MM.1S (cell line): ENCODE data around the gene SLC47A1.

ENCODE experiments used
- DNase-seq: peaks from one replicate; pipeline ENCODE4 v3.0.0-alpha.2; 2015
- H2AFZ ChIP-seq: fragments of 300-600 bp; sonication (generic); 2 replicates; pipeline ENCODE4 v1.6.0; 2016; ENCODE audit warnings: antibody characterized with exemption, low read length
- H3F3A ChIP-seq: fragments of 300-600 bp; sonication (generic); 2 replicates; pipeline ENCODE4 v1.6.1; 2016; ENCODE audit warnings: mild to moderate bottlenecking, antibody characterized with exemption, low read length, moderate library complexity, mixed read lengths; ENCODE audit not compliant: insufficient read depth
- H3K27ac ChIP-seq: fragments of 300-600 bp; sonication (generic); 2 replicates; pipeline ENCODE4 v1.5.1; 2016; ENCODE audit warnings: mild to moderate bottlenecking, low read length
- H3K27me3 ChIP-seq: fragments of 300-600 bp; sonication (generic); replicated peaks from 2 replicates; pipeline ENCODE4 v1.6.0; 2016; ENCODE audit warnings: low read length; ENCODE audit not compliant: insufficient read depth
- H3K36me3 ChIP-seq: fragments of 300-600 bp; sonication (generic); replicated peaks from 2 replicates; pipeline ENCODE4 v1.6.1; 2016; ENCODE audit warnings: mild to moderate bottlenecking, low read length, mixed read lengths; ENCODE audit not compliant: insufficient read depth
- H3K4me1 ChIP-seq: fragments of 300-600 bp; sonication (generic); 2 replicates; pipeline ENCODE4 v1.6.1; 2016; ENCODE audit warnings: low read length, mixed read lengths
- H3K4me2 ChIP-seq: fragments of 300-600 bp; sonication (generic); 2 replicates; pipeline ENCODE4 v1.6.0; 2016; ENCODE audit warnings: low read depth, low read length
- H3K4me3 ChIP-seq: fragments of 300-600 bp; sonication (generic); 2 replicates; pipeline ENCODE4 v1.5.1; 2016; ENCODE audit warnings: low read length, mixed read lengths
- H3K79me2 ChIP-seq: fragments of 300-600 bp; sonication (generic); 2 replicates; pipeline ENCODE4 v1.6.1; 2016; ENCODE audit warnings: mixed run types, low read length, mixed read lengths
- H3K9ac ChIP-seq: fragments of 300-600 bp; sonication (generic); 2 replicates; pipeline ENCODE4 v1.6.1; 2016; ENCODE audit warnings: low read length, mixed read lengths
- H3K9me2 ChIP-seq: fragments of 300-600 bp; sonication (generic); replicated peaks from 2 replicates; pipeline ENCODE4 v1.6.1; 2016; ENCODE audit warnings: mild to moderate bottlenecking, low read length, mixed read lengths; ENCODE audit not compliant: insufficient read depth
- H3K9me3 ChIP-seq: fragments of 300-600 bp; sonication (generic); replicated peaks from 2 replicates; pipeline ENCODE4 v1.6.1; 2016; ENCODE audit warnings: mild to moderate bottlenecking, low read length, mixed read lengths; ENCODE audit not compliant: insufficient read depth
- H4K20me1 ChIP-seq: fragments of 300-600 bp; sonication (generic); 2 replicates; pipeline ENCODE4 v1.6.1; 2016; ENCODE audit warnings: mild to moderate bottlenecking, low read length, moderate library complexity, mixed read lengths; ENCODE audit not compliant: insufficient read depth
- EZH2 ChIP-seq: fragments of 300-600 bp; sonication (generic); optimal IDR thresholded peaks from 2 replicates; pipeline ENCODE3; 2017; ENCODE audit warnings: low read depth, mild to moderate bottlenecking, antibody characterized with exemption, low read length, mixed read lengths
- EZH2phosphoT487 ChIP-seq: fragments of 300-600 bp; sonication (generic); IDR thresholded peaks from 2 replicates; pipeline ENCODE4 v1.6.1; 2018; ENCODE audit warnings: antibody characterized with exemption, low read length
- TF ChIP-seq, protein P1 (sequence below): fragments of 300-600 bp; sonication (generic); IDR thresholded peaks from 2 replicates; pipeline ENCODE4 v1.5.1; 2016; ENCODE audit warnings: antibody characterized with exemption, low read length, mixed read lengths

SLC47A1 gene

GRCh38 chr17:19551165-19551564 lies 17.5 kb downstream of the SLC47A1 start:
- no peaks in the 10 kb centered on the region for H4K20me1 ChIP-seq
- H3K36me3 ChIP-seq: no peaks in the 10 kb centered on the region
- H3K9me2 ChIP-seq: no peaks in the 10 kb centered on the region
- H3K9ac ChIP-seq: no peak overlapping the region
- H2AFZ ChIP-seq: no peak overlapping the region
- H3K27ac ChIP-seq: no peak overlapping the region
- TF ChIP-seq EZH2phosphoT487 (no peak), EZH2 (no peak)
- TF ChIP-seq, protein P1, sequence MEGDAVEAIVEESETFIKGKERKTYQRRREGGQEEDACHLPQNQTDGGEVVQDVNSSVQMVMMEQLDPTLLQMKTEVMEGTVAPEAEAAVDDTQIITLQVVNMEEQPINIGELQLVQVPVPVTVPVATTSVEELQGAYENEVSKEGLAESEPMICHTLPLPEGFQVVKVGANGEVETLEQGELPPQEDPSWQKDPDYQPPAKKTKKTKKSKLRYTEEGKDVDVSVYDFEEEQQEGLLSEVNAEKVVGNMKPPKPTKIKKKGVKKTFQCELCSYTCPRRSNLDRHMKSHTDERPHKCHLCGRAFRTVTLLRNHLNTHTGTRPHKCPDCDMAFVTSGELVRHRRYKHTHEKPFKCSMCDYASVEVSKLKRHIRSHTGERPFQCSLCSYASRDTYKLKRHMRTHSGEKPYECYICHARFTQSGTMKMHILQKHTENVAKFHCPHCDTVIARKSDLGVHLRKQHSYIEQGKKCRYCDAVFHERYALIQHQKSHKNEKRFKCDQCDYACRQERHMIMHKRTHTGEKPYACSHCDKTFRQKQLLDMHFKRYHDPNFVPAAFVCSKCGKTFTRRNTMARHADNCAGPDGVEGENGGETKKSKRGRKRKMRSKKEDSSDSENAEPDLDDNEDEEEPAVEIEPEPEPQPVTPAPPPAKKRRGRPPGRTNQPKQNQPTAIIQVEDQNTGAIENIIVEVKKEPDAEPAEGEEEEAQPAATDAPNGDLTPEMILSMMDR: no peak
- no peaks in the 10 kb centered on the region for H3K79me2 ChIP-seq
- H3K4me2 ChIP-seq: no peak overlapping the region
- H3K27me3 ChIP-seq: no peaks in the 10 kb centered on the region
- DNase-seq: no peak
- no peak overlapping the region for H3K4me3 ChIP-seq
- no peaks in the 10 kb centered on the region for H3K9me3 ChIP-seq
- H3F3A ChIP-seq: no peaks in the 10 kb centered on the region
- H3K4me1 ChIP-seq: no peaks in the 10 kb centered on the region

- no peaks in the 10 kb centered on the region for H3K36me3 ChIP-seq
- no peak overlapping the region for H3K9ac ChIP-seq
- H3K4me1 ChIP-seq: no peaks in the 10 kb centered on the region
- TF ChIP-seq, protein P1: no peak
- TF ChIP-seq EZH2 (no peak), EZH2phosphoT487 (no peak)
- H3F3A ChIP-seq: no peaks in the 10 kb centered on the region
- H3K27me3 ChIP-seq: no peaks in the 10 kb centered on the region
- H3K4me2 ChIP-seq: no peak overlapping the region
- H3K4me3 ChIP-seq: no peak overlapping the region
- H3K27ac ChIP-seq: no peak overlapping the region
- no peaks in the 10 kb centered on the region for H3K9me2 ChIP-seq
- no peaks in the 10 kb centered on the region for H3K9me3 ChIP-seq
- no peaks in the 10 kb centered on the region for H4K20me1 ChIP-seq
- no peak for DNase-seq
- H2AFZ ChIP-seq: no peak overlapping the region
- no peaks in the 10 kb centered on the region for H3K79me2 ChIP-seq
Measured at GRCh38 chr17:19551591-19552148, 18.0 kb downstream of the SLC47A1 start.

DNA sequence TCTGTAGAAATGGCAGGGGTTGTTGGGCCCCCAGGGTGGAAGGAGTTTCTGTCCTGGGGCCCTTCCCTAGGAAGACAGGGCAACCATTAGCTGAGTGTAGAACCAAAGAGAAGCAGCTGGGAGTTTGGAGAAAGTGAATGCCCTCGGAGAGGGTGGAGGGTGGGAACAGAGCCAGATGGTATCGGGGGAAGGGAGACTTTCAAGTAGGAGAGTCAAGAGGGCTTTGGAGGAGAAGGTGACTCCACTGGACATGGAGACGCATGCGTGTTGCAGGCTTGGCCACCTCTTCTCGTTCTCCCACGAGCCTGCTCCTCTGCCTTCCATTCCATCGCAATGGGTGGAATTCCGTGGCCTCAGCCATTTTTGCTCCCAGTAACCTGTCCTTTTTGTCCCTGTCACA lies 19.4 kb downstream of the SLC47A1 start:
- DNase-seq: no peak
- Histone ChIP-seq H3K9me2 (no peaks in the 10 kb centered on the region), H4K20me1 (no peaks in the 10 kb centered on the region), H3K9me3 (no peaks in the 10 kb centered on the region), H3K4me2 (no peak overlapping the region), H3F3A (no peaks in the 10 kb centered on the region), H3K36me3 (no peaks in the 10 kb centered on the region), H2AFZ (no peak overlapping the region), H3K9ac (no peak overlapping the region), H3K27ac (no peak overlapping the region), H3K4me1 (no peaks in the 10 kb centered on the region), H3K79me2 (no peaks in the 10 kb centered on the region), H3K4me3 (no peak overlapping the region), H3K27me3 (no peaks in the 10 kb centered on the region)
- TF ChIP-seq EZH2: no peak
- TF ChIP-seq, protein P1: no peak
- TF ChIP-seq EZH2phosphoT487: no peak
